Gastrocnemius medialis (tissue), 4 donors: ENCODE results near the gene WDR76. TPM values are rescaled to one million over a fixed set of nuclear protein-coding genes. Genes with fewer than 3 reads are reported as not detected.

Experiments
- ATAC-seq, 2 donors: fragments of 150-250 bp; one replicate each; pipeline ENCODE4 v1.9.1; 2016
- DNase-seq, 2 donors: peaks; one replicate each; pipeline ENCODE4 v3.0.0-alpha.2; 2019
- H3K27ac ChIP-seq, 4 donors: fragments of 200-600 bp; sonication (generic); 1 replicate in 1 of 4; 2 replicates in 3 of 4; pipeline ENCODE4 v1.5.1; 2016 to 2018; ENCODE audit warnings: mild to moderate bottlenecking in 2 of 4, moderate library complexity in 1 of 4
- H3K27me3 ChIP-seq, 3 donors: fragments of 200-600 bp; sonication (generic) in 2 of 3; 1 replicate in 1 of 3; 2 replicates in 2 of 3; pipeline versions ENCODE4 v1.5.1 to v1.6.0; 2016 to 2019; ENCODE audit warnings: mild to moderate bottlenecking in 1 of 3, moderate library complexity in 1 of 3
- H3K36me3 ChIP-seq, 2 donors: fragments of 200-600 bp; sonication (generic) in 1 of 2; one replicate each; pipeline ENCODE4 v1.5.1; 2017 to 2018
- H3K4me1 ChIP-seq, 2 donors: fragments of 200-600 bp; sonication (generic) in 1 of 2; one replicate each; pipeline ENCODE4 v1.5.1; 2016 to 2017; ENCODE audit warnings: mild to moderate bottlenecking in 2 of 2
- H3K4me3 ChIP-seq, 4 donors: fragments of 200-600 bp; sonication (generic) in 3 of 4; 1 replicate in 1 of 4; 2 replicates in 3 of 4; pipeline ENCODE4 v1.5.1; 2016 to 2019; ENCODE audit warnings: mild to moderate bottlenecking in 2 of 4
- H3K9me3 ChIP-seq, 3 donors: fragments of 200-600 bp; sonication (generic) in 2 of 3; 1 replicate in 1 of 3; 2 replicates in 2 of 3; pipeline ENCODE4 v1.5.1; 2016 to 2019
- POLR2A ChIP-seq, 2 donors: fragments of 450-650 bp; IDR thresholded peaks; one replicate each; pipeline ENCODE4 v1.6.1; 2017; ENCODE audit warnings: antibody characterized with exemption in 2 of 2, mild to moderate bottlenecking in 2 of 2, moderate library complexity in 2 of 2
- in situ Hi-C, 4 donors: fragments of 200-750 bp; cut with MboI; loops; one replicate each; pipeline versions ENCODE4 v1.15.0 to v1.8.0; 2017; ENCODE audit warnings: low sequenced_read_pairs in 4 of 4
- intact Hi-C: fragments of 100-400 bp; cut with DNase I; formaldehyde crosslinking; loops from one replicate; pipeline ENCODE4 v1.15.1; 2023; ENCODE audit warnings: low total_unique reads
- total RNA-seq, 4 donors: library from RNA; depleted of rRNA; stranded (reverse); fragments of >200 nt; gene quantifications; one replicate each; pipeline versions ENCODE4 v1.1.0 to v1.2.3, GENCODE V29; 2016
- TF ChIP-seq, protein P1 (sequence below), 5 experiments: fragments of 450-650 bp in 3 of 5; fragments of 200-600 bp in 2 of 5; sonication (generic) in 2 of 5; IDR thresholded peaks in 4 of 5; conservative IDR thresholded peaks in 1 of 5; 1 replicate in 4 of 5; 2 replicates in 1 of 5; pipeline ENCODE4 v1.5.1; 2016 to 2019; ENCODE audit warnings: antibody characterized with exemption in 5 of 5, mild to moderate bottlenecking in 3 of 5, moderate library complexity in 3 of 5

Gene WDR76
- 1 to 10 TPM in 1 of 4 donors, under 1 TPM in 3; 0.12 to 1.0 (median 0.37) TPM for total RNA-seq

DNA sequence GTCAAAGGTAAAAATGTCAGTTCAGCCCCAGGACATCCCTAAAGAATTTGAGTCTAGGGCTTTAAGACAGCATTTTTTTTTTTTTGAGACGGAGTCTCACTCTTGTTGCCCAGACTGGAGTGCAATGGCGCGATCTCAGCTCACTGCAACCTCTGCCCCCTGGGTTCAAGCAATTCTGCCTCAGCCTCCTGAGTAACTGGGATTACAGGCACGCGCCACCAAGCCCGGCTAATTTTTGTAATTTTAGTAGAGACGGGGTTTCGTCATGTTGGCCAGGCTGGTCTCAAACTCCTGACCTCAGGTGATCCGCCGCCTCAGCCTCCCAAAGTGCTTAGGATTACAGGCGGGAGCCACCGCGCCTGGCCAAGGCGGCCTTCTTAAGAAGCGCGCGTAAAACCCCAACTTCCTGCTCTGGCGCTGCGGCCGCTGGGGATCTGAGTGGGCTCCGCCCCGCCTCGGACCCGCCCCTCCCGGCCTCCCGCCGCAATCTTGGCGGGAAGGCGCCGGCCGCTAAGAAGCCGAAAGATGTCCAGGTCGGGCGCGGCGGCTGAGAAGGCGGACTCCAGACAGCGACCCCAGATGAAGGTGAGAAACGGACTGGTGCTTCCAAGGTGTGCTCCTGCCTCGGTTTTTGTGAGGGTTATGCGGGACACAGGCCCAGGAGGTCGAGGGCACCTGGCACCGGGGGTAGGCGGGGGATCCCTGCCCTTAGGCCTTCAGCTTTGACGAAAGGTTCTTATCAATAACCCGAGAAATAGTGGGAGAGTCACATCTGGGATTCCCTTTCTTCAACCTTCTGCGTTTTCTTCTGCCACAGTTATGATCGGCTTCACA, at the start of gene WDR76:
Gene WDR76 (plus strand): TSS at position 495 of the 834 bp plus-strand sequence. CDS start 31 bp downstream, at position 526.
- Histone ChIP-seq H3K27ac (peak within 1 kb of the TSS; percentile 63 to 74 (median 70)), H3K27me3 (peaks cover 4 to 25% (median 24%) of the 10 kb centered on the region in 3 donors), H3K4me3 (peak within 1 kb of the TSS; percentile 45 to 57 (median 51)), H3K36me3 (peaks cover 0 to under 1% of the 10 kb centered on the region in 2 donors), H3K9me3 (no peaks in the 10 kb centered on the region), H3K4me1 (peaks cover 17 to 36% of the 10 kb centered on the region in 2 donors)
- in situ Hi-C loops (no loop called here), intact Hi-C loops (no loop called here)
- peak in 1 of 2 donors; percentile 34 for TF ChIP-seq POLR2A (IDR thresholded peaks at IDR 0.05)
- TF ChIP-seq, protein P1, sequence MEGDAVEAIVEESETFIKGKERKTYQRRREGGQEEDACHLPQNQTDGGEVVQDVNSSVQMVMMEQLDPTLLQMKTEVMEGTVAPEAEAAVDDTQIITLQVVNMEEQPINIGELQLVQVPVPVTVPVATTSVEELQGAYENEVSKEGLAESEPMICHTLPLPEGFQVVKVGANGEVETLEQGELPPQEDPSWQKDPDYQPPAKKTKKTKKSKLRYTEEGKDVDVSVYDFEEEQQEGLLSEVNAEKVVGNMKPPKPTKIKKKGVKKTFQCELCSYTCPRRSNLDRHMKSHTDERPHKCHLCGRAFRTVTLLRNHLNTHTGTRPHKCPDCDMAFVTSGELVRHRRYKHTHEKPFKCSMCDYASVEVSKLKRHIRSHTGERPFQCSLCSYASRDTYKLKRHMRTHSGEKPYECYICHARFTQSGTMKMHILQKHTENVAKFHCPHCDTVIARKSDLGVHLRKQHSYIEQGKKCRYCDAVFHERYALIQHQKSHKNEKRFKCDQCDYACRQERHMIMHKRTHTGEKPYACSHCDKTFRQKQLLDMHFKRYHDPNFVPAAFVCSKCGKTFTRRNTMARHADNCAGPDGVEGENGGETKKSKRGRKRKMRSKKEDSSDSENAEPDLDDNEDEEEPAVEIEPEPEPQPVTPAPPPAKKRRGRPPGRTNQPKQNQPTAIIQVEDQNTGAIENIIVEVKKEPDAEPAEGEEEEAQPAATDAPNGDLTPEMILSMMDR (IDR thresholded peaks at IDR 0.05 in 4 of 5, conservative IDR thresholded peaks at IDR 0.05 in 1 of 5) = no peak
- peak; percentile 53 to 57 for DNase-seq
- ATAC-seq = no peak

DNA sequence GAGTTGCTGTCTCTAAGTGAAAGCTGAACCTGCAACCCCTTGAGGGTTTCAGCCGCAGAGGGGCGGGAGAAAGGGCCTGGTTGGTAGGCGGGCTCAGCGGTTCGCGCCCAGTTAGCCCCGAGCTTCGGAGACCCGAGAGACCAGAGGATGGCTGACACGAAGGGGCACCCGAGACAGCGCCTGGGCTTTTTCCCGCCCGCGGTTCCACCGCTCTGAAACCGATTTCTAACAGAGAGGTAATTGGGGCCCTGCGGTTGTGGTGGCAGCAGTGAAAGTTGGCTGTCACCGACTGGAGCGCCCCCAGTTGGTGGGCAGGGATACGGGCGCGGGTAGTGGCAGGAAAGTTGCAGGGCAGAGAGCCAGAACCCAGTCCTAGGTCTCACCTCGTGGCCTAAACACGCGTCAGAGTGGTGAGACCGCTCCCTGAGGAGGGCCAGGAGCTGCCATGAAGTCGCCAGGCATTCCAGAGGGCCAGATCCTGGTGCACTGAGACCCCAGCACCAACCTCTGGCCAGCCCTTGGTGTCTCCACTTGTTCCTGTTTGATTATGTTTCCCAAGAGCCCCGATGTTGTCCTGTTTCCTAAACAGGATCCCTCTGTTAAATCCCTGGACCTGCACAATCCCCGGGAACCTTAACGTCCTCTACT, 49.4 kb upstream of the WDR76 start:
- TF ChIP-seq POLR2A (IDR thresholded peaks at IDR 0.05) = peak in 1 of 2 donors; percentile 26
- TF ChIP-seq, protein P1 (IDR thresholded peaks at IDR 0.05 in 4 of 5, conservative IDR thresholded peaks at IDR 0.05 in 1 of 5) = peak; percentile 62 to 84 (median 66)
- DNase-seq (peak; percentile 57 to 78), ATAC-seq (peak; percentile 65 to 77)
- in situ Hi-C loops (loop anchor here in 1 of 4 donors (25.0 kb wide), 2 partner anchors 935 to 1860 kb away; partner anchors contain the start of genes B2M, PATL2 and SQOR), intact Hi-C loops (loop anchor here (1.0 to 10.0 kb wide), 3 partner anchors 15 to 333 kb away; partner anchors contain the start of genes PDIA3 and SERF2)
- peak overlapping the region; percentile 86 to 90 (median 88) for H3K27ac ChIP-seq
- H3K4me3 ChIP-seq = peak overlapping the region; percentile 61 to 84 (median 76)
- H3K4me1 ChIP-seq = peaks cover 9 to 11% of the 10 kb centered on the region in 2 donors
- H3K27me3 ChIP-seq = no peaks in the 10 kb centered on the region
- no peaks in the 10 kb centered on the region for H3K9me3 ChIP-seq
- H3K36me3 ChIP-seq = peaks cover 0 to 18% of the 10 kb centered on the region in 2 donors

DNA sequence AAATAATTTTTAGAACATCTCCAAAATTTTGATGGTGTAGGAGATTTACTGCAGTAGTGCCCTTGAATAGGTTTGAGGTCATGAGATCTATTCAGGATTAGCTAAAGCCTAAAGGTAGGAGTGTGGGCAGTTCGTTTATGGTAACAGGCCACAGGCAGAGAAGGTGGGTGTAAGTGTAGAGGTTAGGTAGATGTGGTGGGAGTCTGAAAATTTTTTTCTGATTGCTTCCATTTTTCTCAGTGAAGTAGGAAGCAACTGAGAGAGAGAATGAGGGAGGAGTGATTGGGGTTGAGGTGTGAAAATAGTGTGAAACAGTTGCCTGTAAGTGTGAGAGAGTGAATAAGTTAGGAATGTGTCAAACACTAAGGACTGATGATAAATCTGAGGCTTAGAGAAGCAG, 47.8 kb upstream of the WDR76 start:
- H3K4me1 ChIP-seq = peaks cover 9 to 11% of the 10 kb centered on the region in 2 donors
- no peaks in the 10 kb centered on the region for H3K27me3 ChIP-seq
- H3K9me3 ChIP-seq = no peaks in the 10 kb centered on the region
- ATAC-seq (no peak), DNase-seq (no peak)
- no peak overlapping the region for H3K4me3 ChIP-seq
- no peak overlapping the region for H3K27ac ChIP-seq
- peaks cover 0 to 2% of the 10 kb centered on the region in 2 donors for H3K36me3 ChIP-seq
- in situ Hi-C loops = loop anchor here in 1 of 4 donors (25.0 kb wide), 2 partner anchors 933 to 1858 kb away; partner anchors contain the start of genes B2M, PATL2 and SQOR
- intact Hi-C loops = loop anchor here (10.0 kb wide), 1 partner anchor 334 kb away; no protein-coding TSS in a partner anchor
- TF ChIP-seq, protein P1 (IDR thresholded peaks at IDR 0.05 in 4 of 5, conservative IDR thresholded peaks at IDR 0.05 in 1 of 5) = no peak
- no peak for TF ChIP-seq POLR2A (IDR thresholded peaks at IDR 0.05)

DNA sequence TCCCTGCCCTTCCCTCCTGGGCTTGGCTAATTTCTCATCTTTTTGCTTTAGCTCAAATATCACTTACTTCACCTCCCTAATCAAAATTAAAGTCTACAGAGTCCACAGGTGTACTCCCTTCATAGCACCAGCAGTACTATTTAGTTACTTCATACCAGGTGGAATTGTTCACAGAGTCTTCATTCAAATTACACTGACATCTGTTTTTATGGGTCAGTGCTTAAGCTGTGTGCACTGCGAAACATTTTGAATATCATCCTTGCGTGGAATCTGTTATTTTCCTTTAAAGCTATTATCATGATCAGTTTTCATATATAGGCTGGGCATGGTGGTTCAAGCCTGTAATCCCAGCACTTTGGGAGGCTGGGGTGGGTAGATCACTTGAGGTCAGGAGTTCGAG, 37.4 kb upstream of the WDR76 start:
- DNase-seq (no peak), ATAC-seq (no peak)
- Histone ChIP-seq H3K27me3 (no peaks in the 10 kb centered on the region), H3K4me3 (no peak overlapping the region), H3K9me3 (no peaks in the 10 kb centered on the region), H3K36me3 (peaks cover 0 to 9% of the 10 kb centered on the region in 2 donors), H3K27ac (no peak overlapping the region), H3K4me1 (peaks cover 14 to 18% of the 10 kb centered on the region in 2 donors)
- intact Hi-C loops (no loop called here), in situ Hi-C loops (loop anchor here in 1 of 4 donors (25.0 kb wide), 2 partner anchors 923 to 1848 kb away; partner anchors contain the start of genes B2M, PATL2 and SQOR)
- TF ChIP-seq, protein P1 (IDR thresholded peaks at IDR 0.05 in 4 of 5, conservative IDR thresholded peaks at IDR 0.05 in 1 of 5) = no peak
